ENCODE measurements around the gene RAB37. TPM values are rescaled to one million over a fixed set of nuclear protein-coding genes. Genes with fewer than 3 reads are reported as not detected.

The RAB37 gene
- total and polyA plus RNA-seq, 2 of the 13 experiments (the other 11 are each of a cell fraction or from before 2014, with no cell fraction given) = 0.91 to 3.7 TPM

- TF ChIP-seq THRA (CRISPR knock-in tag; IDR thresholded peaks at IDR 0.05; ENCODE audit: borderline replicate concordance) (peak; percentile 52; the same call in 1 of the 2 replicates), ZNF703 (CRISPR knock-in tag; IDR thresholded peaks at IDR 0.05; ENCODE audit: borderline replicate concordance) (no peak), TFAP4 (IDR thresholded peaks at IDR 0.05; ENCODE audit: borderline replicate concordance, low read depth) (peak; percentile 35; the same call in 1 of the 2 replicates), ZNF512 (CRISPR knock-in tag; IDR thresholded peaks at IDR 0.05) (no peak), SCMH1 (CRISPR knock-in tag; IDR thresholded peaks at IDR 0.05; ENCODE audit: borderline replicate concordance) (no peak), ATAD3A (CRISPR knock-in tag; IDR thresholded peaks at IDR 0.05) (no peak), HOXA9 (CRISPR knock-in tag; IDR thresholded peaks at IDR 0.05; ENCODE audit: borderline replicate concordance) (no peak), ARNT2 (CRISPR knock-in tag; IDR thresholded peaks at IDR 0.05; ENCODE audit: low read depth) (peak; percentile 78; the same call in 1 of the 2 replicates), YY1 (IDR thresholded peaks at IDR 0.05; ENCODE audit: insufficient read depth, insufficient replicate concordance, low read depth, low read length) (peak; percentile 66), ZNF350 (CRISPR knock-in tag; IDR thresholded peaks at IDR 0.05; ENCODE audit: borderline replicate concordance, low read depth) (peak; percentile 85; the same call in 1 of the 2 replicates), TCF7L2 (IDR thresholded peaks at IDR 0.05; ENCODE audit: low read depth, low read length) (no peak), ZNF740 (CRISPR knock-in tag; IDR thresholded peaks at IDR 0.05) (0 out of 2 replicates have a peak, but pooled peaks have one; percentile 15), TOE1 (CRISPR knock-in tag; IDR thresholded peaks at IDR 0.05) (no peak), NCOA2 (CRISPR knock-in tag; IDR thresholded peaks at IDR 0.05) (peak; percentile 43; the same call in 1 of the 2 replicates)
- TF ChIP-seq, protein P1, sequence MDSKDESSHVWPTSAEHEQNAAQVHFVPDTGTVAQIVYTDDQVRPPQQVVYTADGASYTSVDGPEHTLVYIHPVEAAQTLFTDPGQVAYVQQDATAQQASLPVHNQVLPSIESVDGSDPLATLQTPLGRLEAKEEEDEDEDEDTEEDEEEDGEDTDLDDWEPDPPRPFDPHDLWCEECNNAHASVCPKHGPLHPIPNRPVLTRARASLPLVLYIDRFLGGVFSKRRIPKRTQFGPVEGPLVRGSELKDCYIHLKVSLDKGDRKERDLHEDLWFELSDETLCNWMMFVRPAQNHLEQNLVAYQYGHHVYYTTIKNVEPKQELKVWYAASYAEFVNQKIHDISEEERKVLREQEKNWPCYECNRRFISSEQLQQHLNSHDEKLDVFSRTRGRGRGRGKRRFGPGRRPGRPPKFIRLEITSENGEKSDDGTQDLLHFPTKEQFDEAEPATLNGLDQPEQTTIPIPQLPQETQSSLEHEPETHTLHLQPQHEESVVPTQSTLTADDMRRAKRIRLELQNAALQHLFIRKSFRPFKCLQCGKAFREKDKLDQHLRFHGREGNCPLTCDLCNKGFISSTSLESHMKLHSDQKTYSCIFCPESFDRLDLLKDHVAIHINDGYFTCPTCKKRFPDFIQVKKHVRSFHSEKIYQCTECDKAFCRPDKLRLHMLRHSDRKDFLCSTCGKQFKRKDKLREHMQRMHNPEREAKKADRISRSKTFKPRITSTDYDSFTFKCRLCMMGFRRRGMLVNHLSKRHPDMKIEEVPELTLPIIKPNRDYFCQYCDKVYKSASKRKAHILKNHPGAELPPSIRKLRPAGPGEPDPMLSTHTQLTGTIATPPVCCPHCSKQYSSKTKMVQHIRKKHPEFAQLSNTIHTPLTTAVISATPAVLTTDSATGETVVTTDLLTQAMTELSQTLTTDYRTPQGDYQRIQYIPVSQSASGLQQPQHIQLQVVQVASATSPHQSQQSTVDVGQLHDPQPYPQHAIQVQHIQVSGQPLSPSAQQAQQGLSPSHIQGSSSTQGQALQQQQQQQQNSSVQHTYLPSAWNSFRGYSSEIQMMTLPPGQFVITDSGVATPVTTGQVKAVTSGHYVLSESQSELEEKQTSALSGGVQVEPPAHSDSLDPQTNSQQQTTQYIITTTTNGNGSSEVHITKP (CRISPR knock-in tag; IDR thresholded peaks at IDR 0.05; ENCODE audit: low read depth) = peak; percentile 71; the same call in 1 of the 2 replicates
- TF ChIP-seq, protein P2, sequence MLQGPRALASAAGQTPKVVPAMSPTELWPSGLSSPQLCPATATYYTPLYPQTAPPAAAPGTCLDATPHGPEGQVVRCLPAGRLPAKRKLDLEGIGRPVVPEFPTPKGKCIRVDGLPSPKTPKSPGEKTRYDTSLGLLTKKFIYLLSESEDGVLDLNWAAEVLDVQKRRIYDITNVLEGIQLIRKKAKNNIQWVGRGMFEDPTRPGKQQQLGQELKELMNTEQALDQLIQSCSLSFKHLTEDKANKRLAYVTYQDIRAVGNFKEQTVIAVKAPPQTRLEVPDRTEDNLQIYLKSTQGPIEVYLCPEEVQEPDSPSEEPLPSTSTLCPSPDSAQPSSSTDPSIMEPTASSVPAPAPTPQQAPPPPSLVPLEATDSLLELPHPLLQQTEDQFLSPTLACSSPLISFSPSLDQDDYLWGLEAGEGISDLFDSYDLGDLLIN (CRISPR knock-in tag; IDR thresholded peaks at IDR 0.05; ENCODE audit: borderline replicate concordance) = no peak
- TF ChIP-seq, protein P3, sequence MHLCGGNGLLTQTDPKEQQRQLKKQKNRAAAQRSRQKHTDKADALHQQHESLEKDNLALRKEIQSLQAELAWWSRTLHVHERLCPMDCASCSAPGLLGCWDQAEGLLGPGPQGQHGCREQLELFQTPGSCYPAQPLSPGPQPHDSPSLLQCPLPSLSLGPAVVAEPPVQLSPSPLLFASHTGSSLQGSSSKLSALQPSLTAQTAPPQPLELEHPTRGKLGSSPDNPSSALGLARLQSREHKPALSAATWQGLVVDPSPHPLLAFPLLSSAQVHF (CRISPR knock-in tag; IDR thresholded peaks at IDR 0.05) = no peak
Observed at GRCh38 chr17:74744714-74745547, 7.9 kb downstream of the RAB37 start (continued).

Data from HepG2 (cell line).